HG03103 (cell line): ENCODE results near the gene RAVER2.
A peak's percentile ranks its signal among the peaks of the same experiment; 100 is the strongest.

Experiments used
- ATAC-seq: cut with Tn5 transposase; IDR thresholded peaks from one replicate; pipeline ENCODE4 v1.9.1; 2021; ENCODE audit warnings: low read depth; ENCODE audit not compliant: unreplicated experiment

RAVER2 gene

DNA sequence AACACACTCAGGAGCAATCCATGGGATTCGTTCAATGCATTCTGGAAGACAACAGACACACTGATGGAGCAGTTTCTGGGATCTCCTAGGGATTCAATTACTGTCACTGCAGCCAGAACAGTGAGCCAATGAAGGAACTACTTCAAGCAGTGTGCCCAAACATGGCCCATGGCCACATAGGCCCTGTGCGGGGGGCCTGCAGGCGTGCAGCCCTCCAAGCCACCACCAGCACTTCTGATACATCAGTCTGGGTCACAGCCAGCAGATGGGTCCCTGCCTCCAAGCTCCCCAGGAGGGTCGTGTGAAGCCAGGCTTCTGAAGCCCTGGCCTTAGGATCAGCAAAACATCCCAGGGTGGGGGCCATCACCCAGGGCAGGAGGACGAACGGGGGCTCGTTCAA, 99.3 kb downstream of the RAVER2 start:
- no peak for ATAC-seq

DNA sequence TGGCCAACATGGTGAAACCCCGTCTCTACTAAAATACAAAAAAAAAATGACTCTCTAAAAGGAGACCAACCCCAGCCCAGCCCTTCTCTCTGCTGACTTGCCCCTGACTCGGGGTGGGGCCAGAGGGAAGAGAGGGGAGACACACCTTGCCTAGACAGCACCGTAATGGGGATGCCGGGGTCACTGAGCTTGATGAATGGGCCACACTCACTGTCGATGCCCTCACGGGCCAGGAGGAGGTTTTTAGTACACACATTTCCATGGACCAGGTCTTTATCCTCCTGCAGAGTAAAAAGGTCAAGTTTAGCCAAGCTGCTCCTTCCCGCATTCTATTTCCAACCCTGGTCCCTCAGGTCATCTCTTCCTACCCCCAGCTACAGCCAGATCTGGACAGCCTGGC, 99.7 kb downstream of the RAVER2 start:
- ATAC-seq = no peak

DNA sequence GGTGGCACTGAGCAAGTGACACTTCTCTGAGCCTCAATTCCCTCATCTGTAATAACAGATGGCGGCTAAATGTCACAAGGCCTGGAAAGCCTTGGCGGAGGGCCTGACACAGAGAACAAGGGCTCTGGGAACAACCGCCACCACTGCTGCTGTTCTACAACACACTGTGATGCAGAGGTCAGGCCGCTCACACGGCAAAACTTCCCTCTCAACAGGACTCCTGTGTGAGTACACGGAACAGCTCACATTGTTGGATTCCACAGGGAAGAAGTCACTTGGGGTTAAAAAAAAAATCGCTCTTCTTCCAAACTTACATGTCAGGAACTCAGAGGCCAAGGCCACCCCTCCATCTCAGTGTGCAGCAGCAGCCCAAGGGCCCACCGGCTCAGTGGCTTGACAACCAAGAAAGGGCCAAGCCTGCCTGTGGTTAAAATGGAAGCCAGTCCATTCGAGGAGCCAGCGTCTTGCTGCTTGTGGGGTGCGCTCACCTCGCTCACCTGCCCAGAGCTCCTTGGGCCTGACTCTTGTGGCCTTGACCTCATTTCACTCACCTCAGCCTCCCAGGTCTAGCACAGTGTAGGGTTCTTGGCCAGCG, 101.1 kb downstream of the RAVER2 start:
- ATAC-seq = no peak

DNA sequence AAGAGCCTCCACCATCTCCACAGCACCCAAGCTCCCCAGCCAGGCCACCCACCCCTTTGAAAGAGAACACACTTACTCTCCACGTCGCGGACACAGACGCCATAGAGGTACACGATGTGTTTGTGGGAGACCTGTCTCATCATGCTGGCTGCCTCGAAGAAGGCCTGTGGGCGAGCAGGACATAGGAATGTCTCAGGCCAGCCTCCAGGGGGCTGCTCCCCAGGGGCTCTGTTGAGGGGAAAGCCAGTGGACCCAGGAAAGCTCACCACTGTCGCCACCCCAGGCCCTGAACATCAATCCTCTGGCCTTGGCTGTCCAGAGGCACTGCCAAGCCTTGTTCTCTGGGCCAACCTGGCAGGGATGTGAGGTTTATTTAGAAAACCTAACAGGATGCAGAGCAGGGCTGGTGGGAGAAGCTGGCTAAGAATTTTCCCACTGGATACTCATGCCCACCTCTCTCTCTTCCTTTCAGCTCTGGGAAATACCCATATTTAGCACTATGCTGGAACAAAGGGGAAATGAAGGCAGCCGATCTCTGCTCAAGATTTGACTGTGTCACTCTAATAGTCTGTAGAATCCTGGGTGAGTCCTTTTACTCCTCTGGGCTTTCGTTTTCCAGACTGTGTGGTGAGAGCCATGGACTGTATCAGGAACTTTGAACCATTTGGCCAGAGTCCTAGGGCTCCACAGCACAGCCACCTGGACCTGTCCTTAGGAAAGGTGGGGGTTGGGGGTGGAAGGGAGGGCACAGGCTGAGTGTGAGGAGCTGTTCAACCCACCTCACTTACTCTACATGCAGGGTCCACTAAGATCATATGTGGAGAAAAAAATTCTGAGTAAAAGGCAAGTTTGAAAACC, 101.9 kb downstream of the RAVER2 start:
- ATAC-seq = no peak

DNA sequence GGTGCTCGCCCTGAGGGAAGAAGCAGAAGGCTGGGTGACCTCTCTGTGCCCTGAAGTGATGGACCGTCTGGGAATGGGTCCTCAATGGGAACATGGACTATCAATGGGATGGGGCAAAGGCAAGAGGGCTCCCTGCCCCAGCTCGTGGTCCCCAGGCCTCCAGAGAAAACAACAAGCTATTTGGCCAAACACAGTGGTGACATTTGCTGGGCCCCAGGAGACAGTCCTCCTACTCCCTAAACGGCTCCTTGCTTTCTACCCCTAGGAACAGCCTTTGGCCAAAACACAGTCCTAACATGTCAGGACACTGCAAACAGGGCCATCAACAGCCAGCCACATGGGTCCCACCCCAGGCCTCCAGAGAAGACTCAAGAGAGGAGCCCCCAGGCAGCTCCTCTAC, 102.8 kb downstream of the RAVER2 start:
- ATAC-seq = no peak

DNA sequence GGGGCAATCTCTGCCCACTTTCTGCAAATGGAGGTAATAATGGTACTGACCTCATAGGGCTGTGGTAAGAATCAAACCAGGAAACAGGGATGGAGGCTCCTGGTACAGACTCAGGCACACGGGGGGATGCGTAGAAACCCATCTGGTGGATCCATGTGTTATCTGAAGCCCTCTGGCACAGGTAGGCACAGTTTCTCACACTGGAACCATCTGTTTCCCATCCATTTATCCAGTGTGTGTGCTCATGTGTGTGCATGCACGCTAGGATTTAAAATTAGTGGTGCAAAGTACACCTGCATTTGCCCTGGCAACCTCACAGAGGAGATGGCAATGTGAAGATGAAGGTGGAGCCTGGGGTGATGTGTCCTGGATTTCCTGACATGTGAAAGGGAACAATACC, 103.3 kb downstream of the RAVER2 start:
- ATAC-seq = no peak

DNA sequence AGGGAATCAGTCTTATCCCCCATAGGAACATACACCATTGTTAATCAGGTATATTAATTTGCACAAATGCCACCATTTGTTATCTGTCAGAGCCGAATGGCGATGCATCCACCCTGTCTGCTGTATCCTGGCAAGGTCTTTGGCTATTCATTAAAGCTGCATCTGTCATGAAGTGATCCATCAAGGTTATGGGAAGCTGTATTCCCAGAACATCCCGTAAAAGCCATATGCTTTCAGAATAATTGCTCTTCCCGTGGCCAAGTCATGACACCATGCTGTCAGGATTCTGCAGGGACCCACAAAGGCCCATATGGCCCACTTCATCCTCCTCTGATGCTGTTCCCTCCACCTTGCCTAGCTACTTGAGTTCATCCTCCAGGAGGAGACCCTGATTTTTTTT, 103.9 kb downstream of the RAVER2 start:
- ATAC-seq = no peak

DNA sequence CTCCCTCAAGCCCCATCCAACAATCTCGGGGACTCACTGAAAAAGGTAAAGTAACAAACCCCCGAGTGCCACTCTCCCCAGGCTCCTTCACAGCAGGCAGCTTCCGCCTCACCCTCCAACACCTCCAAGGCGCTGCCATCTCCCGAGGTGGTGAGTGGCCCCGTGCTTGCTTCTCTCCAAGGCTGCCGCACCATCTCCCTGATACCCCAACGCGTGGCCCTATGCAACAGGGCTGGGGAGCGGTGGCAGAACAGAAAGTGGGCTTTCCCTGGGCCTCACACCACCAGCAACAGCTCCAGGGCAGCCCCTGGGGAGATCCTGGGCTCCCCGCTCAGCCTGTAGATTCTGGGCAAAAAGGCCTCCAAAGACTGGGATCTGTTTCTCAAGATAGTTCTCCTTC, 105.1 kb downstream of the RAVER2 start:
- no peak for ATAC-seq

DNA sequence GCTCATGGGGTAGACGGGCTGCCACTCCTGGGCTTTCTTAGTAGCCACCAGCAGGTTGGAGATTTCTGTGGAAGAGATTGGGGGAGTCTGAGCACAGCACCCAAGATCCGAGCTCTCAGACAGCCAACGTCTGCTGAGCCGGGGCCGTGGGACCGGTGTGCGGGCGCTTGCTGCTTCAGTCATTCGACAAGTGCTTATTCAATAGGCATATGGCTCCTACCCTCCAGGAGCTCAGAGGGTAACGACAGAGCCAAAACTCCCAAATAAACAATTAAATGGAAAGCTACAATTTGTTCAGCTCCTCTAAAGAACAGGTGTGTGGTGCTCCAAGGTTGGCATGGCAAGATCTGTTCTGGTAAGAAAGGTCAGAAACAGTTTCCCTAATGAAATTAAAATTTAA, 106.0 kb downstream of the RAVER2 start:
- no peak for ATAC-seq

DNA sequence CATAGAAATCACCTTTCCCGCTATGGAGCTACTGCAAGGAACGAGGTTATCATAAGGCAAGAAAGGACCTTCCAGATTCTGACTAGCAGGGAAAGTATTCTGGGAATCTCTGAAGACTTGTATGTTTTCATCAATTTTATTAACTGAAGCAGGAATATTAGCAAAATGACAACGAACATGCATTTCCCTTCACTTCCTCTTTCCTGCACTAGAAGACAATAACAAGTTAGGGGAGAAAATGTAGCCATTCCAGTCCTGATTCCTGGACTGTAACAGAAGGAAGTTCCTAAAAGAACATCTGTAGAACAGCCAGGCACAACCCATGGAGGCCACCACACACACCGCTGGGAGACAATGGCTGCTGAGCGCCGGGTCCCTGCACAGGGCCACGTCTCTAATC, 106.8 kb downstream of the RAVER2 start:
- no peak for ATAC-seq

DNA sequence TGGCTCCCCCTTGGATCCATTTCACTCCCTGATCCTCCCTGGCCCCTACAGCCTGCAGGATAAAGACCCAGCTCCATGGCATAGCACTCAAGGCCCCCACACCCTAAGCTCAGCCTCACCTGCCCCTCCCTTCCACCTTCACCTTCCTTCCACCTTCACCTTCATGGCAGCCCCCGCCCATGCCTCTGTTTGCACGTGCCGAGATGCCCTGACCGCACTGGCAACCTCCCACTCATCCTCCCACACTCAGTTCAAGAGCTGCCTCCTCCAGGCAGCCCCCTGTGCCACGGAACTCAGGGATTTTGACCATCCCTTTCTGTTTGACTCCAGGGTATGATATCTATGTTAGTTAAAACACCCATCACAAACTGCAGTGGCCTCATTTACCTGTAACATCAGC, 109.8 kb downstream of the RAVER2 start:
- ATAC-seq = no peak

DNA sequence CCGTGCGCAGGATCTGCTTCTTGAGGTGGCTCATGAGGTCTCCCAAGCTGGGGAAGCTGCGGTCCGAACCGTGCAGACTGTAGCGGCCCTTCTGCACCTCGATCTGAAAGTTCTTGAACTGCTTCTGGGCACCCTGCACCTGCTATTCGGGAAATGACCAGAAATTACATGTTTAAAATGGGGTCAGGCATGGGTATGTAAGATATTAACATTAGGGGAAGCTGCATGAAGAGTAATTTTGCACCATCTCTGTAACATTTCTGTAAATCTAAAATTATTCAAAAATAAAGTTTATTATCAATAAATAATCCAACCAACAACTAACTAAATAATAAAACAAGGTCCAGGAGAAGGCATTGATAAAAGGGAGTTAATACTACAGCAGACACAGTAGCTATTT, 110.7 kb downstream of the RAVER2 start:
- ATAC-seq = no peak

DNA sequence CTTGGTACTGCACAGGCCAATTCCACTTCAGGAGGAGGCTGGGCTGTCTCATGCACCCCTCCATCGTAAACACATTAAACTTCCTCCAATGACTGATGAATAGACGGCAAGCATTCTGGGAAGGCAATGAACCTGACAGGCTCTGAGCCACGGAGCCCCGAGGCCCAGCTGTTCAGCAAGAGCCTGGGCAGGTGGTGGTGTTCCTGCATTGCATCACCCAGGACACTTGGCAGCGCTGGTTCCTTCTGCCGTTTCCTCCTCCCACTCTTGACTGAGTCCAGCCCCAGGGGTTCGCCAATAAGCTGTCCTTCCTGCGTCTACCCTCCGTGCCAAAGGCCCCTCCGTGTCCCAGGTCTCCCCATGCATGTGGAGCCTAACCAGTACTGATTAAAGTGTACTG, 111.7 kb downstream of the RAVER2 start:
- no peak for ATAC-seq

DNA sequence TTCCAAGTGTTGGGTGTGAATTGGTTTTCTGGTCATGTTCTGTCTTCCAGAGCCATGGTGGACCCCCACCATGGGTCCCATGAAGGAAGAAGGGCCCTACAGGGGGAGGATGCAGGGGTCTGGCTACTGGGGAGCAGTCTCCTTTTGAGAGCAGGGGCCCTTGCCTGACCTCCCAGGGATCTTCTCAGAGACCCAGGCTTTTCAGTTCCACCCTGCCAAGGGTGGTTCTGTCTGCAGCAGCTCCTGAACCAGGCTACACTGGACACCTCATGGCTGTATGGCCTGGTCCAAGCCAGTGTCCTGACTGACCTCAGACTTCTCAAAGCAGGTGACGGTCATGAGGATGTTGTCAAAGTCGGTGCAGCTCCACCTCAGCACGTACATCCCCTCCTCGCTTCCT, 112.5 kb downstream of the RAVER2 start:
- ATAC-seq = no peak

DNA sequence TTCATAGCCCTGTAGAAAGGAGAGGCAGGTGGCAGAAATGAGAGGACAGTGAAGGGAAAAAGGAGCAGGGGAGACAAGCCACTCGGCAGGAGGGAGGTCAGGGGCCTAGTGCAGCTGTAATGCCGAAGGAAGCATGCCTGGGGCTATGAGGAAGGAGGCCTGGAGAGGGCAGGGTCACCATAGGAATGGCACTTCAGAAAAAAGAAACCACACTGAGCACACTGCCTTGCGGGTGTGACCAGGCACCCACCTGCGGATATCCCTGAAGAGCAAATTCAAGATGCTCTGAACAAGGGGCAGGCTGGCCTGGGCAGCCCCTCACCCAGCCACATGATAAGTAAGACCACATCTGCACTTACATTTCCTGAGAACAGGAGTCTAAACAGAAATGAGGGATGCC, 116.7 kb downstream of the RAVER2 start:
- ATAC-seq = no peak

DNA sequence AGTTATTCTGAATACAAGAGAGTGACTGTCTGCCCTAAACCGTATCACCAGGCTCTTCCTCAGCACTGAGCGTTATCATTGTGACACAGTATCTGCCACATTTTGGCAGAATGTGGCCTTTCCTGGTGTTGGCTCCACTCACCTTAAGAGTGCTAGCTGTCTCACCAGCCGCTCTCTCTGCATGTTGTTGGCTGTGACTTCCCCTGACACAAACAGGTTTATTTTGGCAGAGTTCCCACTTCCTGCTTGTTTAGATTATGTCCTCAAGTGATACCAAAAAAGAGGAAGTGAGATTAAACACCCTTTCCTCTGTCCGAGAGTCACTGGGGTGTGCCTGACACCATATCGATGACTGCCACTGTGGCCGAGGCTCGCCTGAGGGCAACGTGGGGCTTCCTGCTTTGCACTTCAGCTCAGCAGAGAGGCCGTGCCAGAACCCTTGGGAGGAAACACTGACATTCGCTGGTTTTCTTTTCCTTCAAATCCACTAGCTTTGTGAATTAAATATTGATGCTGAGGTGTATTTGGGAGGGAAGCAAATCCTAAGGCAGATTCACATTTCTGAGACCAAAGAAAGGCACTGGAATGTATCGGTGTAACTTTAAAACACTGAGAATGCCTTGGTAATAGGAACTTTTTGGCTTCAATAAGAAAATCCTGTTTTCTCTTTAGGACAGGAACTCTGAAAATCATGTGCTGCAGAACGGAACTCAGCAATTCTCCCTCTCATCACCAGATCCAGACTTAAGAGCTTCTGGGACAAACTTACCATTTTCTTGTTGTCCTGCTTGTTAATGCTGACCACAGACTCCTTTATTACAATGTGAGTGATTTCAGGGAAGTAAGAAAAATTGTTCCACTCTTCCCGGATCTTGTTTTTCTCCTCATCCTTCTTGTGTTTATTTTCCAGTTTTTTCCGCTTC, 119.4 kb downstream of the RAVER2 start:
- peak; percentile 99 for ATAC-seq

DNA sequence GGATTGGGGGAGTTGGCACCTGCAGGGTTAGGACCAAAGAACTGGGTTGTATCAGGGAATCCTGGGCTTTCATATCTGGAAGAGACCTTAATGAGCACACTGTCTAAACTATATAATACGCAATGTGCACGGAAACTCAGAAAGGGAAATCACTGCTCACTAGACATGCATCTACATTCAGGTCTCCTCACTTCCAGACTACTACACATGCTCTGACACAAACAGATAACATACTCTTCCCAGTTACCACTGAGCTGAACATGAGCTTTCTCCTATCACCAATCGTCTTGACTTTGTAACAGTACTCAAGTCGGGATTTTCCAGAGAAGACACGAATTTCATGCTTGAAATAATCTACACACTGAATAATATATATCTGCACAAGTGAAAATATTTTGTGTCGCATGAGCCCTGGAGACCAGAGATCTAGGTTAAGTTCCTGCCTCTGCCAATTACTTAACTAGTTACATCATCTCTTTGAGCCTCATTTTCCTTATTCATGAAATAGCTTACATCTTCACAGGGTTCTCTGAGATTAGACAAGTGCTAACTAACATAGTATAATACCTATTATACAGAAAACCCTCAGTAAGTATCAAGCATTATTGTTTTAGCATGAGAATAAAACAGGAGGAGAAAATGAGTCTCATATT, 120.4 kb downstream of the RAVER2 start:
- ATAC-seq = no peak

DNA sequence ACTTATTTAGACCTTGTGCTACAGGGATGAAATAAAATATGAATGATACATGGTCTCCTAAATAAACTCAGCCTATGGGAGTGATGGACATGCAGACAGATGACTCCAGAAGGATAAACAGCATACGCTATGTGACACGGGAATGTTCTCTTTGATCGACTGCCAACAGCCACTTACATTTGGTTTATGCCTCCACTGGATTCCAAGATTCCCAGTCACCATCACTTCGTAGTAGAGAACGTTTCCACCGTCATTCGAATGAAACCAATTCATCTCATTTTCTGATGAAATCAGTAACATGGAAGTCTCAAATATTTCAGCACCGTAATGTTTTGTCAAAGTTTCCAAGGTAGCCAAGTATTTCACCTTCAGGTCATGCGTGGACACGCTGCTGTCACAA, 121.8 kb downstream of the RAVER2 start:
- ATAC-seq = no peak

DNA sequence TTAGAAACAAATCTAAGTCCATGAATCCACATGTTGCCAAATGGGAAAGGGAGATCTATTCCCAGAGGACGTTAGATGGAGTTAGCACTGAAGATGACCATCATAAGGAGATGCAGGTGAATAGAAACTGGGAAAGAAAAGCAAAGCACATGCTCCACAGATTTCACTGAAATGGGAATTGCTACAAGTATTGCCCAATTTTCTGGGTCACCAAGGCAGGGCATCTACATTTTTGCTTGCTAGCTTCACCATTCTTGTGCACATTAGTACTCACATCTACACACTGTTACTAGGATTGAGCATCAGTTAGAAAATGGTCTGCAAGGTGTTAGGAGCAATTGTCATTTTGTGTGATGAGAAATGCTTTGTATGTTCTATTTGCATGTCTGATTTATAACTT, 122.4 kb downstream of the RAVER2 start:
- ATAC-seq = no peak

DNA sequence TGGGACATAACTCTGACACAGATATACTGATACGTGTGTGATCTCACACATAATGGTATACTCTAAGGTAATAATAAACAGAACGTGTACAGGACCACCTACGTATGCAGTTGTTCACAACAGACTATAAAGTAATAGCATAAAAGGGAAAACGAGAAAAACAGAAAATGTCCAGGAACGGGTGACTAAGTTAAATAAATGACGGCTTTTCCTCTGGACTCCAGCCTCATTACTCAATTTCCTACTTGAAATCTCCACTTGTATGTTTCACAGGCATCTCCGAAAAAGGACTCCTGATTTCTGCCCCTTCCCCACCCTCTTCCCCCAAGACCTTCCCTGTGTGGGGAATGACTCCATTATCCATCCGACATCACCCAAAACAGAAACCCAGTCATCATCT, 126.4 kb downstream of the RAVER2 start:
- no peak for ATAC-seq

DNA sequence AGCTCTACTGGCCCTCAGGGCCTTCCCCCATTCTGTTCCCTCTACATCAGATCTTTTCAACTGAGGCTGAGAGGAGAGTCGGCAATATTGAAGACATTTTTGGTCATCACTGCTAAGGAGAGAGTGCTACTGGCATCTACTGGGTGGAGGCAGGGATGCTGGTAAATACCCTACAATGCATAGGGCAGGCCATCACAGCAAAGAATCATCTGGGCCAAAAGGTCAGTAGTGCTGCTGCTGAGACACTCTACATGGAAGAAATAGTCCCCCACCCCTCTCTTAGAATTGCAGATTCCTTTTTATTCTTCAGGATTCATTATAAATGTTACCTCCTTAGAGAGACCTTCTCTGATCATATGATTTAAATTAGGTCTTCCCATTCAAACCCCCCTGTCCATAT, 127.2 kb downstream of the RAVER2 start:
- no peak for ATAC-seq
